Erythroblast (primary cell): ENCODE data around the gene CELA2A.

Source experiments
- GATA1 ChIP-seq: IDR thresholded peaks from 2 replicates; pipeline ENCODE4 v1.6.1; 2011; ENCODE audit warnings: low read depth, mild to moderate bottlenecking, control low read depth, low read length, moderate library complexity
- POLR2A ChIP-seq: IDR thresholded peaks from 2 replicates; pipeline ENCODE4 v1.6.1; 2011; ENCODE audit warnings: mild to moderate bottlenecking, low read length

GRCh38 chr1:15492596-15492995 is 36.1 kb downstream of the CELA2A start:
- TF ChIP-seq POLR2A = no peak
- no peak for TF ChIP-seq GATA1
